Measurements from ENCODE around the gene FAM83B.

FAM83B gene

DNA sequence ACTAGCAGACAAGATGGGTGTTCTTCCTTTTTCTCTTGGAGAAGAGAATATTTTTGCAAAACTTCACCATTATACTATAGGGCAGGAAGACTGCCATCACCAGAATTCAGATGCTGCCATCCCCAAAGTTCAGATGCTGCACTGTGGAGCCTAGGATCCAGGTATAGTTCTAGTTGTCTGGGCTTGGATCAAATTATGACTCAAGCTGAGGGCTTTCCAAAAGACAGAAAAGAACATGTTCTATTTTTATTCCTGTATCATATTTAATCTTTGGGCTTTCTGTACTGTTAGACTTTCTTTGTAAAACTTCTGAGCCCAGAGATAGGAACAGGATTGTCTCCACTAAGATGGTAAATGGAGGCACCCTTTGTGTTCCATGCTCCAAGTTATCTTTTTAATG is 22.0 kb downstream of the FAM83B start:
- DNase-seq (ENCODE audit: low read depth, low spot score): no peak
- no peak overlapping the region for H3K27ac ChIP-seq
- no peak for TF ChIP-seq FOXP2 (optimal IDR thresholded peaks at IDR 0.05; ENCODE audit: control extremely low read depth, extremely low read length, insufficient read depth)
- TF ChIP-seq POLR2AphosphoS5 (IDR thresholded peaks at IDR 0.05; ENCODE audit: borderline replicate concordance, low read depth, low read length): no peak
- no peak for TF ChIP-seq EZH2 (IDR thresholded peaks at IDR 0.05)

DNA sequence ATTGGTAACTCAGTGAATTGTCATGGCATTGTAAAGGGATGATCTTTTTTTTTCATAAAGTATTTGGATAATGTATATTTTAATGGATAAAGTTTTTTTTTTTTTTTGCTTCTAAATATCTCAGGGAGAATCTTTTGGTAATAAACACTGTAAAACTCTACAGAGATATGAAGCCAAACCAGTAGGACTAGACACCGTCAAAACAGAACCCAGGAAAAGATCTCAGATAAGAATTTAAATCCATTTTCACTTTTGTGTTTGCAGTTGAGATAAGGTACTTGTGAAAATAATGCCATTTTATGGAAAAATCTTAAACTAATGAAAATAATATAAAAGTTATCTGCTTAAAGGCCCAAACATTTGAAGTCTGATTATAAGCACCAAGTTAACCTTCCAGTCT is 27.0 kb downstream of the FAM83B start:
- no peak for TF ChIP-seq EZH2 (IDR thresholded peaks at IDR 0.05)
- no peak for TF ChIP-seq FOXP2 (optimal IDR thresholded peaks at IDR 0.05; ENCODE audit: control extremely low read depth, extremely low read length, insufficient read depth)
- TF ChIP-seq POLR2AphosphoS5 (IDR thresholded peaks at IDR 0.05; ENCODE audit: borderline replicate concordance, low read depth, low read length): no peak
- no peak overlapping the region for H3K27ac ChIP-seq
- no peaks in the 10 kb centered on the region for H3K36me3 ChIP-seq (ENCODE audit: insufficient read depth, low read length)
- H3K9me3 ChIP-seq (ENCODE audit: low read depth, low read length): no peaks in the 10 kb centered on the region
- H3K4me3 ChIP-seq: no peak overlapping the region
- no peak overlapping the region for H3K9ac ChIP-seq (ENCODE audit: insufficient read length)
- no peak for DNase-seq (ENCODE audit: low read depth, low spot score)

More for the DNA sequence above, 22.0 kb downstream of the FAM83B start:
- Histone ChIP-seq H3K9ac (ENCODE audit: insufficient read length) (no peak overlapping the region), H3K36me3 (ENCODE audit: insufficient read depth, low read length) (no peaks in the 10 kb centered on the region), H3K4me3 (no peak overlapping the region), H3K9me3 (ENCODE audit: low read depth, low read length) (no peaks in the 10 kb centered on the region)

DNA sequence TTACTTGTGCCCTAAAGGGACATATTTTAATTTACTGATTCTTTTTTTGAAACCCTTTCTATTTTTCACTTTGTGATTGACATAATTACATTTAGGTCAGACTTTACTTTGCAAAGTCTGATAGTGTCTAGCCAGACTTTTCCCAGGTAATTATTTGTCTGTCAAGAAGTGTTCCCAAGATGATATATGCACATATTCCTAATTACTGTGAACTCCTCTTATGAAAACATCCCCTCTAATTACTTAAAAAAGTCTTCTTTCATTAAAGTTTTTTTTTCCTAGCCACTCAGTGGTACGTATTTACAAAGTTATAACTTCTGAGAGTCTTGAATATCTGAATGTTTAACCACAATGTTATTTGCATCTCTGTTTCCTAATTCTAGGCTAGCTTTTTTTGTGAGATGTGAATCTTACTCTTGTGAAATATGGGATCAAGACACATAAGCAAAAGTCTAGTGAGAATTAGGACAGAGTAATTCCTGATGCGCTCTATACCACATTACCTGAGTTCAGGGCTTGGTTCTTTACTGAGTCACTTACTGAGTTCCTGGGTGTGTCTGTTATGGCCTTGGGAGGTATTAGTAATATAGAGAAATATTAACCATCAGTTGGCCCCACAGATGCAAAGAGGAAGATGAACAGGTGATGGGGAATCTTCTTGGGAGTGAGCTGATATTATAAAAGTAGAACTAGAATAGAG is 27.9 kb downstream of the FAM83B start:
- Histone ChIP-seq H3K4me3 (no peak overlapping the region), H3K27ac (no peak overlapping the region), H3K9me3 (ENCODE audit: low read depth, low read length) (no peaks in the 10 kb centered on the region), H3K36me3 (ENCODE audit: insufficient read depth, low read length) (no peaks in the 10 kb centered on the region), H3K9ac (ENCODE audit: insufficient read length) (no peak overlapping the region)
- TF ChIP-seq POLR2AphosphoS5 (IDR thresholded peaks at IDR 0.05; ENCODE audit: borderline replicate concordance, low read depth, low read length) (no peak), FOXP2 (optimal IDR thresholded peaks at IDR 0.05; ENCODE audit: control extremely low read depth, extremely low read length, insufficient read depth) (no peak), EZH2 (IDR thresholded peaks at IDR 0.05) (no peak)
- no peak for DNase-seq (ENCODE audit: low read depth, low spot score)

DNA sequence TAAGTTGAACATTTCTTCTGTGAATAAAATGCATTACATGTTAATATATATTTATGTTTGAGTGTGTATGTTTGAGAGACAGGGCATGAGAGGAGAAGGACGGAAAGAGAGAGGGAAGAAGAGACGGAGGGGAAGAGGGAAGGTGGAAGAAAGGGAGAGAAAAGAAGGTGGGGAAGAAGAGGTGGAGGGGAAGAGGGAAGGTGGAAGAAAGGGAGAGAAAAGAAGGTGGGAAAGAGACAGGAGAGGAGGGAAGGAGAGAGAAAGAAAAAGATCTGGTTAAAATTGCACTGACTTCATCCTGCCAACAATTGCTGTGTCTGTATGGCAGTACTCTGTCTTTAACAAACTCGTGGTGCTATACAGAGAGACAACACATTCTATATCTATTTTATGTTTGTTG is 29.0 kb downstream of the FAM83B start:
- no peaks in the 10 kb centered on the region for H3K9me3 ChIP-seq (ENCODE audit: low read depth, low read length)
- H3K27ac ChIP-seq: no peak overlapping the region
- H3K36me3 ChIP-seq (ENCODE audit: insufficient read depth, low read length): no peaks in the 10 kb centered on the region
- DNase-seq (ENCODE audit: low read depth, low spot score): no peak
- TF ChIP-seq FOXP2 (optimal IDR thresholded peaks at IDR 0.05; ENCODE audit: control extremely low read depth, extremely low read length, insufficient read depth) (no peak), POLR2AphosphoS5 (IDR thresholded peaks at IDR 0.05; ENCODE audit: borderline replicate concordance, low read depth, low read length) (no peak), EZH2 (IDR thresholded peaks at IDR 0.05) (no peak)
- no peak overlapping the region for H3K4me3 ChIP-seq
- H3K9ac ChIP-seq (ENCODE audit: insufficient read length): no peak overlapping the region

DNA sequence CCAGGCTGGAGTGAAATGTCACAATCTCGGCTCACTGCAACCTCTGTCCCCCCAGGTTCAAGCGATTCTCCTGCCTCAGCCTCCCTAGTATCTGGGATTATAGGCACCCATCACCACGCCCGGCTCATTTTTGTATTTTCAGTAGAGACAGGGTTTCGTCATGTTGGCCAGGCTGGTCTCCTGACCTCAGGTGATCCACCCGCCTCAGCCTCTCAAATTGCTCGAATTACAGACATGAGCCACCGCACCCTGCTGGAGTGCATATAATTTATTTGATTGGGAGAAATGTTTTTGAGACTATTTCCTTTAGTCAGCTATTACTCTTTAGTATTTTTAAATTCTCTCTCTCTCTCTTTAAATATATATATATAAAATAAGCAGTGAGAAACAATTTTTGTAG is 29.8 kb downstream of the FAM83B start:
- DNase-seq (ENCODE audit: low read depth, low spot score): no peak
- Histone ChIP-seq H3K9ac (ENCODE audit: insufficient read length) (no peak overlapping the region), H3K27ac (no peak overlapping the region), H3K36me3 (ENCODE audit: insufficient read depth, low read length) (no peaks in the 10 kb centered on the region), H3K4me3 (no peak overlapping the region), H3K9me3 (ENCODE audit: low read depth, low read length) (no peaks in the 10 kb centered on the region)
- TF ChIP-seq FOXP2 (optimal IDR thresholded peaks at IDR 0.05; ENCODE audit: control extremely low read depth, extremely low read length, insufficient read depth) (no peak), POLR2AphosphoS5 (IDR thresholded peaks at IDR 0.05; ENCODE audit: borderline replicate concordance, low read depth, low read length) (no peak), EZH2 (IDR thresholded peaks at IDR 0.05) (no peak)

DNA sequence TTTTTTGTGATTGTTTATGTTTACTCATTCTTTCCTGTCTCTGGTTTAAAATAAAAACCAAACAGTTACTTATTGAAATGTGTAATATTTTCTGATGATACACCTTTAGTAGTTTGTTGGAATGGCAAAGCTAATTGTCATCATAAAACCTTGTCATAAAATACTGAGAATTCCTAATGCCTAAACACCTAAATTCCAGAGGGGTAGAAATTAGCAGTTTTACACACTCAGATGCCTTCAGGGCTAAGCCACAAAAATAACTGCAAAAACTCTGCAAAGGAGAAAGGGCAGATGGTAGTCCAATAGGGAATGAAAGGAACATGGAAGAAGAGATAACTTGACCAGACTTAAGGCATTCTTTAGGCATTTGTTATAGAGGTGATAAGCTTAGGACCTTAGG is 30.3 kb downstream of the FAM83B start:
- TF ChIP-seq POLR2AphosphoS5 (IDR thresholded peaks at IDR 0.05; ENCODE audit: borderline replicate concordance, low read depth, low read length) (no peak), EZH2 (IDR thresholded peaks at IDR 0.05) (no peak)
- no peak overlapping the region for H3K27ac ChIP-seq
- no peak overlapping the region for H3K9ac ChIP-seq (ENCODE audit: insufficient read length)
- no peaks in the 10 kb centered on the region for H3K9me3 ChIP-seq (ENCODE audit: low read depth, low read length)
- H3K36me3 ChIP-seq (ENCODE audit: insufficient read depth, low read length): no peaks in the 10 kb centered on the region
- no peak for DNase-seq (ENCODE audit: low read depth, low spot score)
- no peak overlapping the region for H3K4me3 ChIP-seq

DNA sequence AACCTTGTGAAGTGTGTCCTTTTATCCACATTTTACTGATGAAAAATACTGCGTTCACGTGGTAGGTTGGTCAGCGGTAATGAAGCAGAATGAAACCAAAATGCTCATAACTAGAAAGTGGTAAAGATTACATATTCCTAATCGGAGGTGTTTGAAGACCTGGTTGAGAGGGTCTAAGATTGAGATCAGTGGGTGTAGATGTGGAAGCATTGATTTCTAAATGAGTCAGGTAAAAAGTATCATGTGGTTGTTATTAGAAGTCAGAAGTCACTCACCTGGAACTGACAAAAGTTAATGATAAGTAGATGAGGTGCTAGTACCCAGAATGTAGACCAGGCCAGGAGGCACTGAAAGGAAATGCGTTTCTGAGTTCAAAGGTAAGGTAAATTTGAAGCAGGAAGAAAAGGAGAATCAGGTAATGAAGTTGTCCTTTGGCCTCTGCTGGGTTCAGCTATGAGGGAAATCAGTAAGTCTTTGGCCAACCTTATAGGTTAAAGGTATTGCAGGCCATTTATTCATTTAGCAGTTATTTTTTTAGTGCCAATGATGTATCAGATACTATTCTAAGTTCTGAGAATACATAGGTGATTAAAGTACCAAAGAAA is 31.2 kb downstream of the FAM83B start:
- Histone ChIP-seq H3K9me3 (ENCODE audit: low read depth, low read length) (no peaks in the 10 kb centered on the region), H3K36me3 (ENCODE audit: insufficient read depth, low read length) (no peaks in the 10 kb centered on the region), H3K27ac (no peak overlapping the region), H3K9ac (ENCODE audit: insufficient read length) (no peak overlapping the region), H3K4me3 (no peak overlapping the region)
- TF ChIP-seq FOXP2 (optimal IDR thresholded peaks at IDR 0.05; ENCODE audit: control extremely low read depth, extremely low read length, insufficient read depth): no peak
- no peak for TF ChIP-seq EZH2 (IDR thresholded peaks at IDR 0.05)
- TF ChIP-seq POLR2AphosphoS5 (IDR thresholded peaks at IDR 0.05; ENCODE audit: borderline replicate concordance, low read depth, low read length): no peak
- no peak for DNase-seq (ENCODE audit: low read depth, low spot score)

DNA sequence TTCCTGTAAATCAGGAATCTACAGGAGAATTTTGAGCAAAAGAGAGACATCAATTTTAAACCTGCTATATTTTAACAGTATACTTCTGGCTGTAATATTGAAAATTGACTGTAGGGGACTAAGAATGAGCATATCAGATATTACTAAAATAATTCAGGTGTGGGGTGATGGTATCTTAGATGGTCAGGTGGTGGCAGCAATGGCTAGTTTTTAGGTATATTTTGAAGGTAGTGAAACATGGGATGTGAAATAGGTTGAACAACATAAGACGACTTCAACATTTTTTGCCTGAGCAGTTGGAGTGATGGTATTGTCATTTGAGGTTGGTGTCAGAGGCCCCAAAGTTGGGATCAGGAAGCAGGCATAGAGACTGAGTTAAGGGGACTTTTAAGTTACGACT is 32.1 kb downstream of the FAM83B start:
- DNase-seq (ENCODE audit: low read depth, low spot score): no peak
- Histone ChIP-seq H3K4me3 (no peak overlapping the region), H3K36me3 (ENCODE audit: insufficient read depth, low read length) (no peaks in the 10 kb centered on the region), H3K9ac (ENCODE audit: insufficient read length) (no peak overlapping the region), H3K27ac (no peak overlapping the region), H3K9me3 (ENCODE audit: low read depth, low read length) (no peaks in the 10 kb centered on the region)
- TF ChIP-seq FOXP2 (optimal IDR thresholded peaks at IDR 0.05; ENCODE audit: control extremely low read depth, extremely low read length, insufficient read depth) (no peak), EZH2 (IDR thresholded peaks at IDR 0.05) (no peak), POLR2AphosphoS5 (IDR thresholded peaks at IDR 0.05; ENCODE audit: borderline replicate concordance, low read depth, low read length) (no peak)

All from SK-N-MC (cell line).